Tibial artery (tissue), 4 donors: ENCODE measurements around the gene TNFSF4.

Experiments used
- DNase-seq, 2 donors: peaks; one replicate each; pipeline ENCODE4 v3.0.0-alpha.2; 2019
- H3K27ac ChIP-seq, 2 donors: fragments of 200-600 bp; sonication (generic) in 1 of 2; 1 replicate in 1 of 2; 2 replicates in 1 of 2; pipeline ENCODE4 v1.5.1; 2018 to 2019; ENCODE audit warnings: mild to moderate bottlenecking in 1 of 2
- H3K27me3 ChIP-seq, 2 donors: fragments of 200-600 bp; sonication (generic) in 1 of 2; one replicate each; pipeline versions ENCODE4 v1.5.1 to v1.6.0; 2016 to 2019
- H3K36me3 ChIP-seq, 3 donors: fragments of 200-600 bp; sonication (generic) in 2 of 3; one replicate each; pipeline ENCODE4 v1.5.1; 2016 to 2019; ENCODE audit warnings: mild to moderate bottlenecking in 2 of 3
- H3K4me1 ChIP-seq, 4 donors: fragments of 200-600 bp; sonication (generic) in 2 of 4; 1 replicate in 3 of 4; 2 replicates in 1 of 4; pipeline ENCODE4 v1.5.1; 2016 to 2019
- H3K4me3 ChIP-seq, 2 donors: fragments of 200-600 bp; sonication (generic) in 1 of 2; 1 replicate in 1 of 2; 2 replicates in 1 of 2; pipeline ENCODE4 v1.5.1; 2018 to 2019; ENCODE audit warnings: mild to moderate bottlenecking in 2 of 2
- H3K9me3 ChIP-seq, 3 donors: fragments of 200-600 bp; sonication (generic) in 1 of 3; one replicate each; pipeline ENCODE4 v1.5.1; 2016 to 2019
- CTCF ChIP-seq, 2 experiments: fragments of 200-600 bp in 1 of 2; fragments of 450-650 bp in 1 of 2; IDR thresholded peaks; one replicate each; pipeline ENCODE4 v1.5.1; 2017 to 2019; ENCODE audit warnings: antibody characterized with exemption in 2 of 2, mild to moderate bottlenecking in 1 of 2, moderate library complexity in 1 of 2
- intact Hi-C: fragments of 100-400 bp; cut with DNase I; formaldehyde crosslinking; loops from one replicate; pipeline ENCODE4 v1.15.0; 2023; ENCODE audit warnings: low total_unique reads

TNFSF4 gene

GRCh38 chr1:173210283-173210682 lies 3.2 kb upstream of the TNFSF4 start:
- no peak for DNase-seq
- intact Hi-C loops: no loop called here
- no peaks in the 10 kb centered on the region for H3K9me3 ChIP-seq
- no peak for TF ChIP-seq CTCF (IDR thresholded peaks at IDR 0.05)
- no peaks in the 10 kb centered on the region for H3K36me3 ChIP-seq
- no peaks in the 10 kb centered on the region for H3K27me3 ChIP-seq
- no peak overlapping the region for H3K4me3 ChIP-seq
- peaks cover 0 to 17% (median 9%) of the 10 kb centered on the region in 4 donors for H3K4me1 ChIP-seq
- H3K27ac ChIP-seq: no peak overlapping the region

DNA sequence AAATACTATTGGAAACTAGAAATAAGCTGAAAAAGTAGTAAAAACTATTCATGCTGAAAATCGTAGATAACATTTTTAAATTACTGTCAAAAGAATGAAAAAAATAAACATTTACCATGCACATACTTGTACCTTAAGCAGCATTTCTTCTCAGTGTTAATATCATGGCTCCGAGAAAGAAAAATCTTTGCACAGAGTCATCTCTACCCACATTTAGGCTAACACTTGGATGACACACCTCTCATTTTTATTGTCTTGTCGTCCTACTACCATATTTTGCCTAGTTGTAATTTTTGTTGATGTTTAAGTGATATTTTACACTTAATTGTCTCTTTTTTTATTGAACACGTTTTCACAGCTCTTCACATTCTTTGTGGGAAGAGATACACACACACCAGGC lies 1.7 kb upstream of the TNFSF4 start:
- DNase-seq: no peak
- H3K4me3 ChIP-seq: no peak overlapping the region
- no peaks in the 10 kb centered on the region for H3K27me3 ChIP-seq
- H3K27ac ChIP-seq: no peak overlapping the region
- intact Hi-C loops: loop anchor here (5.0 kb wide), 1 partner anchor 462 kb away; no protein-coding TSS in a partner anchor
- TF ChIP-seq CTCF (IDR thresholded peaks at IDR 0.05): no peak
- H3K9me3 ChIP-seq: no peaks in the 10 kb centered on the region
- peaks cover 0 to 17% (median 9%) of the 10 kb centered on the region in 4 donors for H3K4me1 ChIP-seq
- no peaks in the 10 kb centered on the region for H3K36me3 ChIP-seq

DNA sequence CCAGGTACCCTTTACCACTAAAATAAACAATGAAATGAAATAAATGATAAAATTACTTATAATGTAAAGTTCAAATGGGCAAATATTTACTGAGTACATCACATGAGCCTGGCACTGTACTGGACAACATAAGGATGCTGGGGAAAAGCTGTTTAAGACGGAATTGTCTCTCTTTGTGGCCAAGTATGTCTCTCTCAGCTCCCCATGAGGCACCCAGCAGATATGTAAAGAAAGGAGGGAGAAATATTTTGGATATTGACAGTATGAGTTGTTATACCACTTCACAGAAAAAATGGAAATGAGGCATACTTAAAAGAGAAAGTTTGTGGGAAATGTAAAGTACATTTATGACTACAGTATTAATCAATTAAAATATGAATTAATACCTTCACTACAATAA lies 1.0 kb upstream of the TNFSF4 start:
- Histone ChIP-seq H3K4me3 (no peak overlapping the region), H3K36me3 (no peaks in the 10 kb centered on the region), H3K9me3 (no peaks in the 10 kb centered on the region), H3K27ac (no peak overlapping the region), H3K4me1 (peaks cover 0 to 17% (median 9%) of the 10 kb centered on the region in 4 donors), H3K27me3 (no peaks in the 10 kb centered on the region)
- intact Hi-C loops: loop anchor here (5.0 kb wide), 1 partner anchor 461 kb away; no protein-coding TSS in a partner anchor
- TF ChIP-seq CTCF (IDR thresholded peaks at IDR 0.05): no peak
- DNase-seq: no peak

DNA sequence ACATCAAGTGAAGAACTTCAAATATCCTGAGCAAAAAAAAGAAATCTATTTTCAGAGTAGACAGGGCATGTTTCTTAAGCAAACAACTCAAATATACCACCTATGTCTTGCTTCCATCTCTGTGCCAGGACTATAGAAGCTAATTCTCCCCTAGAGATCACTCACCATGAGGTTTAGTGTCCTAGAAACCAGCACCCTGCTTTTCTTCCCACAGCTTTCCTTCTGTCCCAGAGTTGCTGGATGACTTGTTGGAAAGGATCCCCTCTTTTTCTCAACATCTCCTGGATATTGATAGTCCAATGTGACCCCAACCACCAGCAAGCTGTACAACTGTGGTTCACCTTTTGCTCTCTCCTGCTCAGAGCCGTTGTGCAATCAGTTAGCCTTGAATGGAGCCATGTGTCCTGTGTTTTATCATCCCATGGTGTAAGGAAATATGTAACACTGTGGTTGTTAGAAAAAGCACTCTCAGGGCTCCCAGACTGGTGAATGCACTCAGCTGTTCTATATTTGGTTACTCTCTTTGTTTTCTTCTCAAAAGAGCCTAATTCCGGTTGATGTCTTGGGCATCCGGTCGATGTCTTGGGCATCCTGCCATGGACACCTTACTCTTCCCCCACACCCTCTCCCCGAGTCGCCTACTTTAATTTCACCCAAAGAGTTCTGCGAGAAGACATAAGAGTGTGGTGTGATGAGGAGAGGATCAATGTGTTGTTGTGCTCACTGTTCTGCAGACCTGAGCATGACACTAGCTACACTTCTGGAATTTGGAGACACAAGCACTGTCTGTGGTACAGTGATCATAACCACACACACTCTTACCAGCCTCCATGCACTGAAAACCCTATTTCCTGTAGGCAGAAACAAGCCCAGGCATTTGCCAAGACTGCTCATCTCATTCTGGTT lies 1.7 kb downstream of the TNFSF4 start:
- TF ChIP-seq CTCF (IDR thresholded peaks at IDR 0.05): no peak
- no peaks in the 10 kb centered on the region for H3K9me3 ChIP-seq
- H3K27me3 ChIP-seq: no peaks in the 10 kb centered on the region
- intact Hi-C loops: loop anchor here (5.0 kb wide), 1 partner anchor 458 kb away; no protein-coding TSS in a partner anchor
- H3K27ac ChIP-seq: no peak overlapping the region
- no peaks in the 10 kb centered on the region for H3K36me3 ChIP-seq
- no peak overlapping the region for H3K4me3 ChIP-seq
- no peak for DNase-seq
- peaks cover 0 to 17% (median 9%) of the 10 kb centered on the region in 4 donors for H3K4me1 ChIP-seq

DNA sequence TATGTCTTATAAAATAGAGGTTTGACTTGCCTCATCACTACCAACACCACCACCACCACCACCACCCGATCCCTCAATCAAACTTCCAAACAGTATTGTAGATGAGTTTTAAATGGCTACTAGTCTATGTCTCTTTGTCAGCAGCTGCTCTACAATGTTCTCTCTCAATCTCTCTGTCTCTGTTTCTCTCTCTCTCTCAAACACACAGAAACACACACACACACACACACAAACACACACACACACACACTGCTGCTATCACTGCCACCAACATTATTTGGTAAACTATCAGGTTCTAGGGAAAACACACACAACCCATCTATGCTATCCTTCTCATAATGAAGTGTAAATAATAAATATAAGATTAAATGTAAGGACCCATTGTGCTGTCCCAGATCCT lies 2.4 kb downstream of the TNFSF4 start:
- no peak for DNase-seq
- intact Hi-C loops: loop anchor here (5.0 kb wide), 2 partner anchors 382 to 457 kb away; no protein-coding TSS in a partner anchor
- no peaks in the 10 kb centered on the region for H3K9me3 ChIP-seq
- peaks cover 0 to 17% (median 9%) of the 10 kb centered on the region in 4 donors for H3K4me1 ChIP-seq
- H3K27me3 ChIP-seq: no peaks in the 10 kb centered on the region
- no peak overlapping the region for H3K4me3 ChIP-seq
- no peaks in the 10 kb centered on the region for H3K36me3 ChIP-seq
- no peak overlapping the region for H3K27ac ChIP-seq
- no peak for TF ChIP-seq CTCF (IDR thresholded peaks at IDR 0.05)
